NCI-H128 (cell line): Measurements from ENCODE around the gene CCSER1.

ENCODE experiments used
- DNase-seq: peaks from one replicate; lab custom pipeline; 2025; ENCODE audit not compliant: unreplicated experiment; lab: John Stamatoyannopoulos, UW

Gene CCSER1

DNA sequence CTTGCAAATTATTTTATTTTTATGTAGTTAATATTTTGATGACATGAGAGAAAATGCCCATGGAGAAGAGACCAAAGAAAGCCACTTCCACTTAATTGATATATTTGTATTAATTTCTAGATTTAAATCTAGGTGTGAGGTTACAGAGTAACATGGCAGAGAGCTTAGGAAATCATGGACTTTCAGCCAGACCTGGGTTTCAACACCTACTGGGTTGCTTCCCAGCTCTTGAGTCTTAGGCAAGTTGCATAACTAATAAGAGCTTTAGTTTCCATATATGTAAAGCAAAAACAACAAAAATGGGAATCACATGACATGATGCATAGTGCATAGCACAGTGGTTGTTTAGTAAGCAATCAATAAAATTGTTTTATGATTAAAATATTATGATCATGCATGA, 413.3 kb downstream of the CCSER1 start:
- no peak for DNase-seq

DNA sequence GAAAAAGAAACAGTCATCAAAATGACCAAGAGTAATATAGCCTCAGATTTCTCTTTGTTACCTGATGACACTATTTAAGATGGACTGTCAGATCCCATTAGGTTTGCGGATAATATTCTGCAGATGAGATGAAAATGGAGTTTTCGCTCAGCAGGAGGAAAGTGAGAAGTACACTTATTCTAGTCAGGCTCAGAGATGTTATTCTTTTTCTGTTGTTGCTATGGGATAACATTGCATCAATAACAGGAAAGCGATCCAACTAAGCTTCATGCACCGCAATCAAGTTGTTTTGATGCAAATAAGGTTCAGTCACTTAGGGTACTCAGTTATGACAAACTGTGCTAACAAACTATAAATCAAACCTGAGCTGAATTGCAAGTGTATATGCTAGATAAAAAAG, 415.0 kb downstream of the CCSER1 start:
- DNase-seq: peak; percentile 45

DNA sequence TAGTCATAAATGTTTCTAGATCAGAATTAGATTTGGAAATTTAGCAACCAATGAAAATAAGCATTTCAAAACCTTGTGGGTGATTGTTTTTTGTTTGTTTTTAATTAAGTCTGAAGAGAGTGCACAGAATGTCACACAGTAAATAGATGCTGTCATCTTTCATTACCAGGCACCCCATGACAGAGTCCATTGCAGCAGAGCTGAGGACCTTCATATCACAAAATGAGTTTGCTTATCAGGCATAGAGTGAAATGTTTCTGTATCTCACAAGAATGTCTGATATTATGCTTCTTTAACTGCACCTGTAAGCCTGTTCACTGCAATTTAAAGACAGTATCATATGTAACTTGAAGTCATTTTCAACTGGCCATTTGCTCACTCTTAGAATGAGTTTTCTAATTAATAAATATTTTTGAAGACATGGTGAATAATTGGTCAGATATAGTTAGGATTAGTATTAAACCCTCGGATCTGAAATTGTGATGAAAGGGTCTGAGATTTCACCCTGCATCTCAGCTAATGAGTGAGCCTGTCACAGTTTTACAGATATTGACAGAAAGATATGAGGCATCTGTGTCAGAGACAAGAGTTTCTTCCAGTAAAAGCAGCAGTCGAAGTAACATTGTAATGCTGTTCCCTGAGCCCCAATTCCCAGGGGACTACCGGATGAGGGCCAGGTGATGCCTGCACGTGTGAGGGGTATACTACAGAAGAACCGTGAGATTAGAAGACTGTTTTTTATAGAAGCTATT, 416.4 kb downstream of the CCSER1 start:
- no peak for DNase-seq

- no peak for DNase-seq
Observed at GRCh38 chr4:90544532-90545045, 417.4 kb downstream of the CCSER1 start.

DNA sequence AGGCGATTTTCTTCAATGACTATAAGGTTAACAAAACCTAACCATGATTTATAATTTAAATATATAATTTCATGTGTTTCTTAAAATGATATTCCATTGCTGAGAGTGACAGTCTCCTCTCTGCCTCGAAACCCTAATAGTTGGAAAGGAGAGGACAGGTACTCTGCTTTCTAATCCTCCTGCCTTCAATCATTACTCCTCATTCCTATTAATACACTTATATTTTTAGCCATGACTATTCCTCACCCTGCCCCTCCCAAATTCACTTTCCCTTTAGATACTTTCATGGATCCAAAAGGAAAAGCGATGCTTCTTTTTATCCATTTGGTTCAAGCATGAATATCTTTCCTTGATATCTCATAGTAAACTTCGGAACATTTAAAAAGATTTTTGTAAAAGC, 418.2 kb downstream of the CCSER1 start:
- no peak for DNase-seq

GRCh38 chr4:90546114-90546513, 418.9 kb downstream of the CCSER1 start:
- no peak for DNase-seq

DNA sequence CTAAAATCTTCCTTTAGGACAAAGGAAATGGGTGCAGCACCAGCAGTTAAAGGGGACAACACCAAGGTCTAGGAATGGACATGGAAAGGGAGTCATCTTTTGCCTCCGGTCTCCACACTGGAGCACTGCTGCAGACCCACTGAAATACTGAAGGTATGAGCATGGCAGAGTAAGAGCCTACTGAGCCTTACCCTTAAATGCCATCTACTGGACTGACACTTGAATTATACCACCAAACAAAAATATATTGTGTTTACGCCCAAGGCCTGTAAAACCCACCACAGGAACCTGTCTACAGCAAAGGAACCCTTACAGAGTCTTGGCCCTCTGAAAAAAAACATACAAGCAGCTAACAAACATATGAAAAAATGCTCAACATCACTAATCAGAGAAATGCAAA, 443.4 kb downstream of the CCSER1 start:
- DNase-seq: no peak

- no peak for DNase-seq
Observed at GRCh38 chr4:90572996-90573395, 445.8 kb downstream of the CCSER1 start.

- no peak for DNase-seq
Observed at GRCh38 chr4:90575371-90575770, 448.2 kb downstream of the CCSER1 start.

DNA sequence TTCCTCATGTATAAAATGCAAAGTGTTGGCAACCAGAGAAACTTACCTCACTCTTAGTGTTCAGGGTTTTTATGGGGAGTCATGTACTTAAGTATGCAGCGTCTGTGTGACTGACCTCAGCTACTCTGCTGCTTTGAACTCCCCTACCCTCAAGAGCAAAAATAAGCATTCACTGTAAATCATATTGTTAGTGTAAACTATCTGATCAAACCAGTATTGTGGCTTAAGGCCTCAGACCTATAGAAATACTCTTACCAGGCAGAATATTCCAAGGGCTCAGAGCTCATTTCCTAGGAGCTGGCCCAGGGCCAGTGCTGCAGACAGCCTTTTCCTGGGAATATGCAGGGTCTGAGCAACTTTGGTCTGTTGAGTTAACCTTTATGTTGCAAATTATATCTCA, 453.1 kb downstream of the CCSER1 start:
- no peak for DNase-seq

GRCh38 chr4:90582087-90582486, 454.9 kb downstream of the CCSER1 start:
- no peak for DNase-seq

- no peak for DNase-seq
Observed at GRCh38 chr4:90584051-90584450, 456.9 kb downstream of the CCSER1 start.

GRCh38 chr4:90585961-90586360, 458.8 kb downstream of the CCSER1 start:
- DNase-seq: no peak

GRCh38 chr4:90586799-90587198, 459.6 kb downstream of the CCSER1 start:
- DNase-seq: no peak

DNA sequence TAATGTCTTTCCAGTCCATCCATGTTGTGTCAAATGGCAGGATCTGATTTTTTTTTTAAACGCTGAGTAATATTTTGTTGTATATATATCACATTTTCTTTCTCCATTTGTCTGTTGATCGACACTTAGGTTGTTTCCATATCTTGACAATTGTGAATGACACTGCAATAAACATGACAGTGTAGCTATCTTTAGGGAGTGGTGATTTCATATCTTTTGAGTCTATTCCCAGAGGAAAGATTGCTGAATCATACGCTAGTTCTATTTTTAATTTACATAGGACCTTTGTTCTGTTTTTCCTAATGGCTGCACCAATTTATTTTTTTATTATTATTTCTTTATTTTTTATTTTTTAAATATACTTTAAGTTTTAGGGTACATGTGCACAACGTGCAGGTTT, 470.7 kb downstream of the CCSER1 start:
- DNase-seq: no peak

DNA sequence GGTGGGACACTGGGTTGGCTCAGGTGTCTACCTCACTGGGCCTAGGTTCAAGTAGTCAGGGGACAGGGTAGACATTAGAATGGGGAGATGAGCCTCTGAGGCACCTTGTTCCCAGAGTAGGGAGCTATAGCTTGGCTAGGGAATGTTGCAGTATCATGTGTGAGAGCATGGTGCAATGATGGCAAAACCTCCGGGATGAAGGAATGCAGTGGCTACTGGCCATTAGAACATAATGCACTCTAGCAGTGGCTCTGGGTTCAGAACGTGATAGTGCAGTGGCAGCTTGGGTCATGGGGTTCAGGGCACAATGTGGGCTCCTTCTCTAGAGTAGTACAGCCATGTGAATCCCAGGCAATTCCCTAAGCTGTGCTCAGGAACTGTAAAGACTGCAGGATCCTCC, 471.5 kb downstream of the CCSER1 start:
- no peak for DNase-seq

DNA sequence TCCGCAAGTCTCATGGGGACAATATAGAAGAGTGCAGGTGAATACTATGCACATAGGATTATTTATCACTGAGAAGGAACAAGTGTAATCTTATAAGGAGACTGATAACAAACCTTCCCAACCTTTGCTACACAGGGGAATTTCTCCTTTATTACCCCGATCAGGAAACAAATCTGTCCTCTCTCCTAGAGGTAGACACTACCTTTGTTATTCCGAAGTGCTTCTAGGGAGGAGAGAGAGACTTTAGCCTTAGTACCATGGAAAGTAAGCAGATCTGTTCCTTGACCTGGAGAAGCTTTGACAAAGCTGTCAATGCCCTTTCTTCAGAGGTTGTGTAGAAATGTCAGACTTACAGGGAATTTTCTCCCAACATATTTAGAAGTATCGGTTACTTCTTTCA, 475.5 kb downstream of the CCSER1 start:
- no peak for DNase-seq

- no peak for DNase-seq
Observed at GRCh38 chr4:90603540-90603939, 476.3 kb downstream of the CCSER1 start.

- DNase-seq: no peak
Observed at GRCh38 chr4:90606781-90607180, 479.6 kb downstream of the CCSER1 start.

GRCh38 chr4:90614371-90614770, 487.2 kb downstream of the CCSER1 start:
- DNase-seq: no peak

DNA sequence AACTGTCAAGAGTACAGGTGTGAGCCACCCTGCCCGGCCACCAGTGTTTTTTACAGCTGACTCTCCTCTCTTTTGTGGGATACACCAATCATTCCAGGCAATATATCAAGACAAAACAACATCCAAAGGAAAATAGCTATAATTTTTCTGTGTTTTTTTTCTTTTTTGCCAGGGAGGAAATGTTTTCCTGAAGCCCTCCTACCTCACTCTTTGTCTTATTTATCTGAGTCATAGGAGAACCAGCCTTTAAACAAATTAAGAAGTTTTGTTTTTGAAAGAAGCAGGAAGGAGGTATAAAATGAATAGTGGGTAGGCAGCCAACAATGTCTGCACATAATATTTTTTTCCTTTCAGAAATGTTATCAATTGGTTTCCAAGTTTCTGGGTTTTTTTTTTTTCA, 493.9 kb downstream of the CCSER1 start:
- DNase-seq: no peak

- DNase-seq: no peak
Observed at GRCh38 chr4:90624781-90625180, 497.6 kb downstream of the CCSER1 start.
